ENCODE results near the gene CNGB1.
"Not testable (repeated sequence)": the region's sequence is repeated elsewhere in the genome, so short reads cannot be mapped to it uniquely, and the experiment has no call there.

Gene CNGB1

GRCh38 chr16:57923841-57924240 lies 47.1 kb downstream of the CNGB1 start:
- DNase-seq: no peak

DNA sequence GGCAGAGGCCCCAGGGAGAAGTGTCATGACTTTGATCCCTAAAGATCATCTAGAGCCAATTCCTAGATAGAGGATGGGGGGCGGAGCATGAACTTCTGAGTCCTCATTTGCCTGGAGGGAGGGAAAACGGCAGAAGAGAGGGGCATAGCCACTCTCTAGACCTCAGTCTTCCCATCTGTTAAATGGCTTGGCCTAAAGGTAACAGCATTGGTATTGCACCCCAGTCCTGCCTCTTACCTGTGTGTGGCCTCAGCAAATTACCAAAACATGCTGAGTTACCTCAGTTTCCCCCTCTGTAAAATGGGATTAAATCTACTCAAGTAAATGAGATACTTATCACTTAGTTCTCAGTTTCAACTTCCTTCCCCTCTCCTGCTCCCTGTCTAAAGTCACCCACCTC lies 47.5 kb downstream of the CNGB1 start:
- DNase-seq: no peak

DNA sequence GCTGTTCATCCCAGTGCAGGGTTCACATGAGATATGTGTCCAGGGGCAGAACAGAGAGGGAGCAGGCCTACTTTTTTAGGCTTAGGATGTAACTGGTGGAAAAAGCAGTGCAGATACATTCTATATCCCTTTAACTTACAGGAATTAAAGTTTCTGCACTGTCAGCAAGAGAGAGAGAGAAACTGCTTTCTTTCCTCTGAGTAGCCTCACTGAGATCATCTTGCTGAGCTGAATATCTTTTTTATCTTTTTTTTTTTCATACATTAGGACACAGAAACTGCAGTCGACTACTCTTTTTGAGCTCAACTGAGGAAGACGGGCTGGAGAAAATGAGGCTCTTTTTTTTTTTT lies 50.1 kb downstream of the CNGB1 start:
- no peak for DNase-seq

- DNase-seq: no peak
Measured at GRCh38 chr16:57920215-57920879, 50.6 kb downstream of the CNGB1 start.

- no peak for DNase-seq
Measured at GRCh38 chr16:57918994-57919393, 51.9 kb downstream of the CNGB1 start.

DNA sequence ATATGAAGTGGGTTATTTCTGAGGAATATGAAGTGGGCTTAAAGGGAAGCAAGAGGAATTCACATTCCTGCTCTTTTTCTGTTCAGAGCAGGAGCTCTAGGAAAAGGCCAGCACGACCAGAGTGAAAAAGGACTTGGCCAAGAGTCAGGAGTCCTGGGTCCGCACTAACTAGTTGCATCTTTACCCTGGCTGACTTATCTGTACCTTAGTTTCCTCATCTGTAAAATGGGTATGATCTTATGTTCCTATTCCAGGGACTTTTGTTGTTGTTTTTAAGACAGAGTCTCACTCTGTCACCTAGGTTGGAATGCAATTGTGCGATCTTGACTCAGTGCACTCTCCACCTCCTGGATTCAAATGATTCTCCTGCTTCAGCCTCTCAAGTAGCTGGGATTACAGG lies 52.5 kb downstream of the CNGB1 start:
- no peak for DNase-seq

DNA sequence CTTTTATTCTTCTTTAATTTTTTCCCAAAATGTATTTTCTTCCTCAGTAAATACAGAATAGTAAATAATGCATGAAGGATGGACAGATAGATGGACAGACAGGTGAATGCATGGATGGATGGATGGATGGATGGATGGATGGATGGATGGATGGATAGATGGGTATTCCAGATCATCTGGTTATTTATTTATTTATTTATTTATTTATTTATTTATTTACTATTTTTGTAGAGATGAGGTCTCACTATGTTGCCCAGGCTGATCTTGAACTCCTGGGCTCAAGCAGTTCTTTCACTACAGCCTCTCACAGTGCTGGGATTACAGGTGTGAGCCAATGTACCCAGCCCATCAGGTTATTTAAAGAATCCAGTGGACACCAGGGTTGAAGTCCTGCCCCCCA lies 53.0 kb downstream of the CNGB1 start:
- not testable (repeated sequence) for DNase-seq

- not testable (repeated sequence) for DNase-seq
Measured at GRCh38 chr16:57917489-57917888, 53.4 kb downstream of the CNGB1 start.

DNA sequence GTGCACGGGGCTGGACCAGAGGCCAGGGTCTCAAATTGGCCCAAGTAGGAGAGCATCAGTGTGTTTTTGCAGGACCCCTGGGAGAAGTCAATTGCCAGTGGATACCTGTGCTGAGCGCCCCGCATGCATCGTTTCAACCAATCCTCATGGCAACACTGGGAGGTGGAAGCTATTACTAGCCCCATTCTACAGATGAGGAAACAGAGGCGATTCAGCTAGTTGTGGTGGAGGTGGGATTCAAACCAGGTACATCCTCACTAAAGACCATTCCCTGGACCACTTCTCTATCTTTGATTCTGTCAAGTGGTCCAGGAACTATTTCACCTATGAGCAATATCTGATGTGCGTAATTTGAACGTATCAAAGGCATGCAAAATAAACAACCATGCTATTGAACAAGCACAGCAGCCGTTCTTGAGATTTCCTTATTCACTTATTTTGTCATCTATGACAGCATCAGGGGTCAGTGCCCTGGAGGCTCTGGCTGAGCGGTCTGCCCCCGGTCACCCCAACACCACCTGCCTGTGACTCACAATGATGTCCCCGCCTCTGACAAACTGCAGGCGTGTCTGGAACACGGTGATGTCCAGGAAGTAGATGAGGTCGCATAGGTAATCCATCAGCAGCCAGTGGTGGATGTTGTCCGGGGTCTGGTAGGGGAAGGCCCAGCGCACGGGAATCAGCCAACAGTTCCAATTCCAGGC lies 54.0 kb downstream of the CNGB1 start:
- DNase-seq: no peak

- no peak for DNase-seq
Measured at GRCh38 chr16:57915811-57916488, 55.0 kb downstream of the CNGB1 start.

- no peak for DNase-seq
Measured at GRCh38 chr16:57915267-57915666, 55.7 kb downstream of the CNGB1 start.

DNA sequence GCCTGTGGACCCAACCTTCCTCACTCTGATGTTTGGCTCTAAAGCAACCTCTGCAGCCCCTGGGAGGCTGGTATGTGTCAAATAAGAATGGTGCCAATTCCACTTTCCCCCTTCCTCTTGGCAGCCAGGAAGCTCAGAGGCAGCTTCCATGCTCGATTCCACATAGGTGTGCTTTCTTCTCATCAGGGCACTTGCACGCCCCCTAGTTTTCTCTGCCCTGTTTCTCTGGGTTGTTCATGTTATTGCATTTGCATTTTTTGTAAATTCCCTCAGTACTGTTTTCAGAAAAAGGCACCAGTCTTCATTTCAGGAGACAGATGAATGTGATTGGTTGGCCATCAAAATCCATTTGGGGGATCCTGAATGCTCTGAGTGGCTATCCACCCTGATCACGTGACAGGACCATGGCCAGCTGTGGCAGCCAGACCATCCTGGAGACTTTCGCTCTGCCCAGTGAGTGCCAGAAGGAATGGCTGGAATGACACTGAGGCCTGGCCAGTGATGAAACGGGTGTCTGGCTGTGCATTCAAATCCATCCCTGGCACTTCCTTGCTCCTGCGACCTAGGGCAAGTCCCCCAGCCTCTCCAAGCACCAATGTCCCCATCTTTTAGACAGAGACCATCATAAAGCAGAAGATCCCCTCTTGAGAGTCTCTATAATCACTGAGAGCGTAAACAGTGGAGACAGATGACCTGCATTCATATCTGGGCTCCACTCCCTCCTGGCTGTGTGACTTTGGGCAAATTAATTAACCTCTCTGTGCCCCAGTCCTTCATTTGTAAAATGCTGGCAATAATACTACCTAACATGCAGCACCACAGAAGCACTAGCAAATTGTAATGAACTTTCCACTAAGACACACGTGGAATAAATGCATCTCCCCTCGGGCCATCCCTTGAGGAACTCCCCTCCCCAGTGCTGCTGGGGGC lies 56.4 kb downstream of the CNGB1 start:
- no peak for DNase-seq

DNA sequence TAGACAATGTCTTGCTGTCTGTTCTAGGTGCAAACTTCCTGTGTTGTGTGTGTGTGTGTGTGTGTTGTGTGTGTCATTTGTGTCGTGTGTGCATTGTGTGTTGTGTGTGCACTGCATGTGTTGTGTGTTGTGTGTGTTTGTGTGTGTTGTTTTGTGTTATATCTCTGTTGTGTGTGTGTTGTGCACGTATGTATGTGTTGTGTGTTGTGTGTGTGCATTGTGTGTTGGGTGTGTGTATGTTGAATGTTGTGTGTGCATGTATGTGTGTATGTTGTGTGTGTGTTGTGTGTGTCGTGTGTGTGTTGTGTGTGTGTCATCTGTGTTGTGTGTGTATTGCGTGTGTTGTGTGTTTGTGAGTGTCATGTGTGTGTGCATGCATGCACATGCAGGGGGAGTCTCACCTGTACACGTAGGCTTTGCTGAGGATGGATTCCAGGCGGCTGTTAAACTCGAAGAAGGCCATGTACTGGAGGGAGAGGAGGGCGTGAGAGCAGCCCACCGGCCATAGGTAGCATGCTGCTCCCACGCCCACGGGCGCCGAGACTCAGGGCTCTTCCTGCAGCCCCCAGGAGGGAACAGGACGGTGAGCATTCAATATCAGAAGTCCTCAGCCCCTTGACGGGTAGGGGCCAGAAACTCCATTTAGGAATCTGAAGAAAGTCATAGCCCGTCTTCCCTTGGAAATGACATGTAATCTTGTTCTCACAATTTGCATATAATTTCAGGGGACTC lies 58.2 kb downstream of the CNGB1 start:
- no peak for DNase-seq

DNA sequence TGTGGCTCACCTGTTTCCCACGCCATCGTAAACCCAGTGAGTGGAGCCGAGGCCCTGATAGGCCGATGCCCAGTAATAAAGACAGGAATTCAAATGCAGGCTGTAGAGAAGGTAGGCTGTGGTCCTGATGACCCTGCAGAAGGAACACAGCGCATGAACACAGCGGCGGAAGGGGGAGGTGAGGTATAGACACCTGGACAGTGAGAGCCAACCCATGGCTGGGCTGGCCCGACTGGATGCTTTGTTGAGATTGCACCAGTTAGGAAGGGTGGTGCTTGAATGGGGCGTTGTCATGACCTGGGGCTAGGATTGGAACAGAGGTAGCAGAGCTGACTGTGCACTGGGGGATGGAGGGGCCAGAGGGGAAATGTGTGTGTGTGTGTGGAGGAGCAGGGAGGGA lies 59.2 kb downstream of the CNGB1 start:
- no peak for DNase-seq

DNA sequence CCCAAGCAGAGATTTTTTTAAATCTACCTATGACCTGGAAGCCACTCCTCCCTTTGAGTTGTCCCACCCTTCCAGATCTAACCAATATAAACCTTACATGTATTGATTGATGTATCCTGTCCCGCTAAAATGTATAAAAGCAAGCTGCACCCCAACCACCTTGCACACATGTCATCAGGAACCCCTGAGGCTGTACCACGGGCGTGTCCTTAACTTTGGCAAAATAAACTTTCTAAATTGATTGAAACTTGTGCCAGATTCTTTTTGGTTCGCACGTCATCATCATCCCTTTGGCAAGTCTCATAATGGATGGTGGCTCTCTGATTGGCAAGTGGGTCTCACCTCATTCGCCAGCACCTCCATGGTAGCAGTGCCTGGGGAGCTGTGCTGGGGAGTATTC lies 60.2 kb downstream of the CNGB1 start:
- DNase-seq: no peak

GRCh38 chr16:57908409-57908987 lies 62.4 kb downstream of the CNGB1 start:
- DNase-seq: no peak

DNA sequence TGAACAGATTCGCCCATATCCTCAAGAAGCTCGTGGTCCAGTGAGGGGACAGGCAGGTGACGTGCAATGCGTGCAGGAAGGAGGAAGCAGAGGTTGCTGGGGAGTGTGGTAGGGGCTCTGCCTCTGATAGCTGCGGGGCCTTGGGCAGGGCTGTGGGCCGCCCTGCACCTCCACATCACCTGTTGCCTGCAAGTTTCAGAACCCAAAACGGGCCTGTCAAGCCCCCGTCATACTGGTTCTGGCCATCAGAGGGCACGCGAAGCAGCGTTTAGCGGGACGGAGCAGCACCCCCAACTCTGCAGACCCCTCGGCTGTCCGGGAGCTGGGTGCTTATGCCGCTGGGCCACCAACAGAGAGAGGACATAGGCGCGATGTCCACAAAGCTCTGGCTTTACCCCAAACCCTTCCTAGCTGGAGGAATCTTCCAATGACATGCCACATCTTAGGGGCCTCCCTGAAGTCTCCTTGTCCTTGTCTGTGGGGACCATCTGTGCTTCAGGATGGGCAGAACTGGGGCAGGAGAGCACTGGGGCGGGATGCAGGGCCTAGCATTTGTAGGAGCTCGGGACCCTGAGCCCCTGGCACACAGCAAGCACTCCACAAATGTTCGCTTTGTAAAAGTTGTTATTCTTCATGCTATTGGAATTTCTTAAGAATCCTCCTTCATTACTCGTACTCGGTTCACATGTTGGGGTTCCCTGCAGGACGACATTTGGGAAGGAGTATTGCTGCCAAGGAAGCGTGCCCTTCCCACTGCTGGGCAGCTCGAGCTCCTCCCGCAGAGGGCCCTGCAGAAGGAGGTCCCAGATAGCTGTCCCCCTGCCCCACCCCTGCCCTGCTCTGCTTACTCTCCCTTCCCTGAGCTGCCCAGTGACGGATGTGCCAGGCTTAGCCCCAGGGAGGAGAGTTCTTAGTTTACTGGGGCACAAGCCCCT lies 64.3 kb downstream of the CNGB1 start:
- no peak for DNase-seq

DNA sequence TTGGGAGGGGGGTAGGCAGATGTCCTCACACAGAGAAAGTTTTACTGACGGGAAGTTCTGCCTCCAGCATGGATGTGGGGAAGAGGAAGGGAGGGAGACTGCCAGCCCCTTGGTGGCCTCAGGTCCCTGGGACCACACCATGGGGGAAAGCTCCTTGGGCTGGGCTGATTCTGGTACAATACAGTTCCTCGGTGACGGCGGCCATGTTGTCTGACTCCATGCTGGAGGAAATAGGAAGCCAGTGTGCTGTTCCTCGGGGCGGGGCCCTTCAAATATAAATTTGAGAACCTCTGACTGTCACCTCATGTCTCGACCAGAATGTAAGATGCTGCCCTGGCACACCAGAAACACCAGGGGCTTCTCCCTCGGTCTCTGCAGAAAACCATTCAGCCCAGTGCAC lies 66.8 kb downstream of the CNGB1 start:
- DNase-seq: no peak

GRCh38 chr16:57903656-57904055 lies 67.3 kb downstream of the CNGB1 start:
- no peak for DNase-seq

GRCh38 chr16:57901480-57902069 lies 69.4 kb downstream of the CNGB1 start:
- no peak for DNase-seq
